RWPE1 (cell line): ENCODE results near the gene NT5DC1.
A peak's percentile ranks its signal among the peaks of the same experiment; 100 is the strongest.

ENCODE experiments used
- CTCF ChIA-PET: fragments of 350-600 bp; sonication (Branson Sonifier 250); formaldehyde crosslinking; extraction: SDS; loops from one replicate; lab custom pipeline; 2021; lab: Yijun Ruan, JAX
- POLR2A ChIA-PET: fragments of 400-600 bp; formaldehyde crosslinking; extraction: SDS; loops from one replicate; lab custom pipeline; 2020; ENCODE audit warnings: antibody characterized with exemption; ENCODE audit not compliant: low non-redundant PET; lab: Yijun Ruan, JAX
- DNase-seq: peaks from one replicate; pipeline ENCODE4 v3.0.0; 2012; ENCODE audit warnings: low spot score
- H3K27ac ChIP-seq: fragments of 450-650 bp; 2 replicates; pipeline ENCODE4 v1.5.1; 2017
- CTCF ChIP-seq: fragments of 450-650 bp; conservative IDR thresholded peaks from 2 replicates; pipeline ENCODE4 v1.5.1; 2017; ENCODE audit warnings: low read depth, mild to moderate bottlenecking

NT5DC1 gene

GRCh38 chr6:116105247-116105646 is 4.6 kb downstream of the NT5DC1 start:
- H3K27ac ChIP-seq: no peak overlapping the region
- CTCF ChIA-PET: no interaction called here
- no peak for TF ChIP-seq CTCF
- POLR2A ChIA-PET: no interaction called here
- DNase-seq: no peak

GRCh38 chr6:116106146-116106545 is 5.5 kb downstream of the NT5DC1 start:
- no peak overlapping the region for H3K27ac ChIP-seq
- DNase-seq: no peak
- ChIA-PET POLR2A (no interaction called here), CTCF (interaction anchor here (0.7 kb wide), 1 partner anchor 96 kb away, joined by 6 read pairs; no protein-coding TSS in a partner anchor)
- TF ChIP-seq CTCF: no peak

GRCh38 chr6:116108836-116109235 is 8.2 kb downstream of the NT5DC1 start:
- POLR2A ChIA-PET: no interaction called here
- no peak for TF ChIP-seq CTCF
- H3K27ac ChIP-seq: no peak overlapping the region
- CTCF ChIA-PET: interaction anchor here (0.7 to 0.8 kb wide), 2 partner anchors 10 to 11 kb away, joined by 3 read pairs; no protein-coding TSS in a partner anchor
- no peak for DNase-seq

GRCh38 chr6:116111552-116112528 is 11.2 kb downstream of the NT5DC1 start:
- no peak overlapping the region for H3K27ac ChIP-seq
- ChIA-PET POLR2A (interaction anchor here (1.0 kb wide), 1 partner anchor 11 kb away, joined by 4 read pairs; the partner anchor contains the start of gene NT5DC1), CTCF (interaction anchor here (0.9 to 1.4 kb wide), 4 partner anchors 11 to 101 kb away, joined by 3 to 4 read pairs (median 4); partner anchors contain the start of gene NT5DC1)
- no peak for DNase-seq
- TF ChIP-seq CTCF: peak; percentile 26

- ChIA-PET POLR2A (no interaction called here), CTCF (no interaction called here)
- no peak overlapping the region for H3K27ac ChIP-seq
- DNase-seq: no peak
- TF ChIP-seq CTCF: no peak
Observed at GRCh38 chr6:116113386-116113785, 12.7 kb downstream of the NT5DC1 start.

GRCh38 chr6:116115781-116116180 is 15.1 kb downstream of the NT5DC1 start:
- CTCF ChIA-PET: interaction anchor here (0.7 kb wide), 1 partner anchor 35 kb away, joined by 4 read pairs; no protein-coding TSS in a partner anchor
- no peak for DNase-seq

More at GRCh38 chr6:116115781-116116180, 15.1 kb downstream of the NT5DC1 start:
- H3K27ac ChIP-seq: no peak overlapping the region
- peak; percentile 29 for TF ChIP-seq CTCF
- POLR2A ChIA-PET: no interaction called here
